ENCODE measurements around the gene ARL15. TPM values are rescaled to one million over a fixed set of nuclear protein-coding genes. Genes with fewer than 3 reads are reported as not detected.

ARL15 gene
- total RNA-seq, 1 donor from 2014 or later = 28.9 TPM

DNA sequence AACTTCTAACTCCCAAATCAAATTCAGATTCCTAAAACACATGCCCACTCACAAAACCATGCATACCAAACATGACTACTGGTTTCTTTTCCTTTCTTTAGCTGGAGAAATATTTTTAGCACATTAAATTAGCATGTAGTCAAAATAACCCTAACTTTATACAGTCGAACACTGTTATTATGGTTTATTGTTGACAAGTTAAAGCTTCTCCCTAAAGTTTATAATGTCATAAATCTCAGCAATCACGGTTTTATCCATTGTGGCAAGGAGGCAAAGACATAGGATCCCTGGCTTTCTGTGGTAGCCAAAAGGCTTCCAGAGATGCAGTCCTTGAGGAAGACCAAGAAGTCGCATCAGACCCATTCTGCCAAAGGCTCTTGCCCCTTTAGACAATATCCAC lies 27.5 kb downstream of the ARL15 start:
- H3K27ac Mint-ChIP-seq = no peak overlapping the region
- TF ChIP-seq, protein P1, sequence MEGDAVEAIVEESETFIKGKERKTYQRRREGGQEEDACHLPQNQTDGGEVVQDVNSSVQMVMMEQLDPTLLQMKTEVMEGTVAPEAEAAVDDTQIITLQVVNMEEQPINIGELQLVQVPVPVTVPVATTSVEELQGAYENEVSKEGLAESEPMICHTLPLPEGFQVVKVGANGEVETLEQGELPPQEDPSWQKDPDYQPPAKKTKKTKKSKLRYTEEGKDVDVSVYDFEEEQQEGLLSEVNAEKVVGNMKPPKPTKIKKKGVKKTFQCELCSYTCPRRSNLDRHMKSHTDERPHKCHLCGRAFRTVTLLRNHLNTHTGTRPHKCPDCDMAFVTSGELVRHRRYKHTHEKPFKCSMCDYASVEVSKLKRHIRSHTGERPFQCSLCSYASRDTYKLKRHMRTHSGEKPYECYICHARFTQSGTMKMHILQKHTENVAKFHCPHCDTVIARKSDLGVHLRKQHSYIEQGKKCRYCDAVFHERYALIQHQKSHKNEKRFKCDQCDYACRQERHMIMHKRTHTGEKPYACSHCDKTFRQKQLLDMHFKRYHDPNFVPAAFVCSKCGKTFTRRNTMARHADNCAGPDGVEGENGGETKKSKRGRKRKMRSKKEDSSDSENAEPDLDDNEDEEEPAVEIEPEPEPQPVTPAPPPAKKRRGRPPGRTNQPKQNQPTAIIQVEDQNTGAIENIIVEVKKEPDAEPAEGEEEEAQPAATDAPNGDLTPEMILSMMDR (IDR thresholded peaks at IDR 0.05; ENCODE audit: unreplicated experiment) = no peak
- H3K4me1 Mint-ChIP-seq (ENCODE audit: low read depth) = peaks cover 4% of the 10 kb centered on the region
- no peaks in the 10 kb centered on the region for H3K27me3 Mint-ChIP-seq
- peaks cover 3% of the 10 kb centered on the region for H3K36me3 Mint-ChIP-seq (ENCODE audit: insufficient read depth)
- no peak for DNase-seq (ENCODE audit: low spot score, unreplicated experiment)
- peaks cover 2% of the 10 kb centered on the region for H3K9me3 Mint-ChIP-seq (ENCODE audit: low read depth)
- no peak overlapping the region for H3K4me3 Mint-ChIP-seq (ENCODE audit: low read depth)

DNA sequence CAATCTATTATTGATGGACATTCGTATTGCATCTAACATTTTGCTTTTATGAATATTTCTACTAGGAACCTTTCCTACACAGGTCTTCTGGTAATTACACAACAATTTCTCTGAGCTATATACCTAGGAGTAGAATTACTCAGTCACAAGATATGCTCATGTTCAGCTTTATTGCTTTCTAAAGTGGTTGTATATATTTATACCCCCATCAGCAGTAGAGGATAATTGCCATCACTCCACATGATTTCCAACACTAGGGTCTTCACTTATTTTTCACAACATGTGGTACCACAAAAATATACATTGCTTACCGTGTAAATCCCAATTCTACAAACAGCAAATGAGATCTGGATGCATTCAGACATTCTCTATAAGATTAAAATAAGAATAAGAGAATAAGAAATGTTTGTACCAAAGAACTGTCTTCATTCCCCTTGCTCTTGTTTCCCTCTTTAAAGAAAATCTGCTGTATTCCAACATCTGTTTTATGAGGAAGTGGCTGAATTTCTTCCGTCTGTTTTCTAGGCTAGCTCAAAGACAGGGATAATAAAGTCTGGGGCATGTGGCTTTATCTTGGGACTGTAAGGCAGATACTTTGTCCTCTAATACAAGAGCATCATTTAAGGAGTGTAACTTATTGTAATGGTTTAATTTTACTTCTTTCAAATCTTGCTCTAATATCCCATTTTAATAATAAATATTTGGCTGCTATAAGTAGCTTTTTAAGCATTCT lies 28.2 kb downstream of the ARL15 start:
- peaks cover 4% of the 10 kb centered on the region for H3K4me1 Mint-ChIP-seq (ENCODE audit: low read depth)
- H3K4me3 Mint-ChIP-seq (ENCODE audit: low read depth) = no peak overlapping the region
- no peaks in the 10 kb centered on the region for H3K27me3 Mint-ChIP-seq
- H3K36me3 Mint-ChIP-seq (ENCODE audit: insufficient read depth) = peaks cover 5% of the 10 kb centered on the region
- H3K27ac Mint-ChIP-seq = no peak overlapping the region
- TF ChIP-seq, protein P1 (IDR thresholded peaks at IDR 0.05; ENCODE audit: unreplicated experiment) = no peak
- peaks cover 2% of the 10 kb centered on the region for H3K9me3 Mint-ChIP-seq (ENCODE audit: low read depth)
- DNase-seq (ENCODE audit: low spot score, unreplicated experiment) = no peak

DNA sequence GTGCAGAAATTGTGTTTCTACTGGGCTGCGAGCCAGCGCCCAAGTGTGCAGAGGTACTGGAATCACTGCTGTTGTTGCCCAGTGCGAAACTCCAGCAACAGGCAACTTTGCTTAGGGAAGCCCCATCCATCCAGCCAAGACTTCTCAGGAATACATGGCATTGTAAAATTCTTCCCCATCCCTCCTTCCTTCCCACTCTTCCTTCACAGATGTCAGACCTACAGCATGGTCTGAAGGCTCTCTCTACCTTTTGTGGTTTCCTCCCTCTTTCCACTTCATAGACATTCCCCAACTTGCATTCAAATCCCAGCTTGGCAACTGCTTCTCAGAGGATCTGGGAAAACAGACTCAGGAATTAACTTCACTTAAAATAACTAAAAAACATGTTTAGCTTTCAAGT lies 30.4 kb downstream of the ARL15 start:
- TF ChIP-seq, protein P1 (IDR thresholded peaks at IDR 0.05; ENCODE audit: unreplicated experiment) = no peak
- no peaks in the 10 kb centered on the region for H3K4me1 Mint-ChIP-seq (ENCODE audit: low read depth)
- peaks cover 2% of the 10 kb centered on the region for H3K9me3 Mint-ChIP-seq (ENCODE audit: low read depth)
- H3K36me3 Mint-ChIP-seq (ENCODE audit: insufficient read depth) = peaks cover 5% of the 10 kb centered on the region
- no peak overlapping the region for H3K4me3 Mint-ChIP-seq (ENCODE audit: low read depth)
- no peaks in the 10 kb centered on the region for H3K27me3 Mint-ChIP-seq
- H3K27ac Mint-ChIP-seq = no peak overlapping the region
- DNase-seq (ENCODE audit: low spot score, unreplicated experiment) = no peak

DNA sequence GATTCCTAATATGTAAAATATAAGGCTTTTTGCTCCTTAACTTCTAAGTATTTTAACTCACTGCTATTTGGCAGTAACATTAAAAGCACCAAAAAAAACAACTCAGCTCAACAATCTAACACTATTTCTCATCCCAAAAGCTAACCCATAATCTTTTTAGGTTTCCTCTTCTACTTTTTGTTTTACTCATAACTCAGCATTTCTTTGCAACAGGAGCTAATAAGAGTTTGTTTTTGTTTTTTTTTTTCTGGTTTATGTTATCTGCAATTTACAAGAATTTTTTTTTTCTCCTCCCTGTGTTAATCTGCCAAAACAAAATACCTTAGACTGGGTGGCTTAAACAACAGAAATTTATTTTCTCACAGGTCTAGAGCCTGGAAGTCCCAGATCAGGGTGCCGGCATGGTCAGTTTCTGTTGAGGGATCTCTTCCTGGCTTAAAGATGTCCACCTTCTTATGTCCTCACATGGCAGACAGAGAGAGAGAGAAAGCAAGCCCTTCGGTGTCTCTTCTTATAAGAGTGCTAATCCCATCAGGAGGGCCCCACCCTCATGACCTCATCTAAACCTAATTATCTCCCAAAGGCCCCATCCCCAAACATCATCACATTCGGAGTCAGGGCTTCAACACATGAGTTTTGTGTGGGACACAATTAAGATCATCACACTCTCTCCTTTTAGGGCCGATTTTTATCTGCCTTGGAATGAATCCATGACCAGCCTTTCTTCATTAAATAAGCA lies 31.2 kb downstream of the ARL15 start:
- DNase-seq (ENCODE audit: low spot score, unreplicated experiment) = no peak
- H3K36me3 Mint-ChIP-seq (ENCODE audit: insufficient read depth) = peaks cover 5% of the 10 kb centered on the region
- no peak overlapping the region for H3K27ac Mint-ChIP-seq
- no peak overlapping the region for H3K4me3 Mint-ChIP-seq (ENCODE audit: low read depth)
- H3K9me3 Mint-ChIP-seq (ENCODE audit: low read depth) = peaks cover 2% of the 10 kb centered on the region
- TF ChIP-seq, protein P1 (IDR thresholded peaks at IDR 0.05; ENCODE audit: unreplicated experiment) = no peak
- no peaks in the 10 kb centered on the region for H3K27me3 Mint-ChIP-seq
- H3K4me1 Mint-ChIP-seq (ENCODE audit: low read depth) = no peaks in the 10 kb centered on the region

DNA sequence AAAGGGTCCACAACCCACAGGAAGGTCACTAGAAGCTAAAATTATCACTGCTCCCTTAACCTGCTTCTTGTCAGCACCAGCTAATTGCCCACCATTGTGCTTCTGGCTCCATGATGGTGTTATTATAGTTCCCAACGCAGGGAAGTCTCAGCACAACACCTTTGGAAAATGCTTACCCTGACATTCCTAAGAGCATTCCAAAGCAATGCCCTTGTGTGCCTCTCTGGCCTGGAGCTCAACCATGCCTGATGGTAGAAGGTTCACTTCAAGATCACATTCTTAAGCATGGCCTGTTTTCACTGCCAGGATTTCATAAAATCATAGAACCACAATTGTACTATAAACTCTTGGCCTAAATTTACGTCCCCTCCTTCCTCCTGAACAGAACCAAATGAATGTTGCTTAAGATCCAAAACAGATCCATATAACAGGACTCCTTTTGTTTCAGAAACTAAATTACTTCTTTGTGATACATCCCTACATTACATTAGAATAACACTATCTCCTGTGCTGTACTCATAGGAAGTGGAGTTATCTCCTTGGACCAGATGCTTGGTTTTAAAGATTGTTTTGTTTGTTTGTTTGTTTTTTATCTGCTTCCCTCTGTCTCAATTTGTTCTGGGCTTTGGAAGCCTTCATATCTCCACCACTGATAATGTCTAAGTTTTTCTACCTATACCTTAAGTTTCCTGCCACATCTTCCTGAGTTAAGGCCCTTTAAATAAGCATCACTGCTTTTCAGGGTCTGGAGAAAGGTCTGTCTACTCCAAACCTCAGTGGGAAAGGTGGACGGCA lies 32.1 kb downstream of the ARL15 start:
- Mint-ChIP-seq H3K4me3 (ENCODE audit: low read depth) (no peak overlapping the region), H3K27ac (peak overlapping the region; percentile 0), H3K36me3 (ENCODE audit: insufficient read depth) (peaks cover 5% of the 10 kb centered on the region), H3K9me3 (ENCODE audit: low read depth) (peaks cover 2% of the 10 kb centered on the region), H3K4me1 (ENCODE audit: low read depth) (peaks cover 2% of the 10 kb centered on the region), H3K27me3 (no peaks in the 10 kb centered on the region)
- DNase-seq (ENCODE audit: low spot score, unreplicated experiment) = no peak
- TF ChIP-seq, protein P1 (IDR thresholded peaks at IDR 0.05; ENCODE audit: unreplicated experiment) = no peak
